GM21367 (cell line): ENCODE data around the gene AP3S2.

Source experiments
- ATAC-seq: cut with Tn5 transposase; IDR thresholded peaks from one replicate; pipeline ENCODE4 v1.9.1; 2021; ENCODE audit not compliant: unreplicated experiment

Gene AP3S2

GRCh38 chr15:89818287-89818686 lies 75.5 kb downstream of the AP3S2 start:
- no peak for ATAC-seq

GRCh38 chr15:89817701-89818280 lies 76.0 kb downstream of the AP3S2 start:
- no peak for ATAC-seq

GRCh38 chr15:89815769-89816168 lies 78.0 kb downstream of the AP3S2 start:
- ATAC-seq = no peak

GRCh38 chr15:89814112-89814742 lies 79.6 kb downstream of the AP3S2 start:
- ATAC-seq = no peak

GRCh38 chr15:89813381-89814111 lies 80.2 kb downstream of the AP3S2 start:
- ATAC-seq = no peak

GRCh38 chr15:89812847-89813320 lies 80.9 kb downstream of the AP3S2 start:
- no peak for ATAC-seq

GRCh38 chr15:89812011-89812846 lies 81.6 kb downstream of the AP3S2 start:
- ATAC-seq = no peak

- ATAC-seq = no peak
Observed at GRCh38 chr15:89810837-89811236, 83.0 kb downstream of the AP3S2 start.

GRCh38 chr15:89809787-89810148 lies 84.0 kb downstream of the AP3S2 start:
- no peak for ATAC-seq

GRCh38 chr15:89809093-89809786 lies 84.6 kb downstream of the AP3S2 start:
- no peak for ATAC-seq

GRCh38 chr15:89808160-89808870 lies 85.5 kb downstream of the AP3S2 start:
- ATAC-seq = no peak

- no peak for ATAC-seq
Observed at GRCh38 chr15:89807689-89808088, 86.1 kb downstream of the AP3S2 start.

- no peak for ATAC-seq
Observed at GRCh38 chr15:89806559-89807550, 86.9 kb downstream of the AP3S2 start.

GRCh38 chr15:89806210-89806558 lies 87.6 kb downstream of the AP3S2 start:
- no peak for ATAC-seq

- no peak for ATAC-seq
Observed at GRCh38 chr15:89805241-89806209, 88.3 kb downstream of the AP3S2 start.

- ATAC-seq = no peak
Observed at GRCh38 chr15:89803941-89804800, 89.6 kb downstream of the AP3S2 start.
